SH-SY5Y (cell line): ENCODE measurements around the gene CTBP2.

ENCODE experiments used
- GATA2 ChIP-seq: IDR thresholded peaks from 2 replicates; pipeline ENCODE4 v1.6.1; 2011; ENCODE audit warnings: mild to moderate bottlenecking, low read depth, low read length
- GATA3 ChIP-seq: IDR thresholded peaks from 2 replicates; pipeline ENCODE4 v1.6.1; 2011; ENCODE audit warnings: low read depth, mild to moderate bottlenecking, low read length, moderate library complexity

DNA sequence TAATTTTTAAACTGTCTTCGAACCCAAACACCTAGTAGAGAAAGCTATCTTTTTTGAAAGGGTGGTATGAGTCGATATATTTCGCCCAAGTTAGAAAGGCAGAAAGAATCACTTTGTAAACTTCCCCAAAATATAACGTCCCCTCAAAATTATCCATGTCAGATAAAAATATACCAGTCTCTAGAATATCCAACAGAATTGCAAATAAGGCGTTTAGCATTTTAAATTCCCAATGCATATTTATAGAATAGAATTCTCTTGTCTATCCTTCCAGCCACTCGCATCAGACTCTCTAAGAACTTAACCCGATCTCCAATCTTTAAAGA, 2.1 kb downstream of the CTBP2 start:
- TF ChIP-seq GATA3 (no peak), GATA2 (no peak)
